Karpas-422 (cell line): ENCODE measurements around the gene PYY. TPM values are rescaled to one million over a fixed set of nuclear protein-coding genes. Genes with fewer than 3 reads are reported as not detected.

Source experiments
- DNase-seq: peaks from one replicate; pipeline ENCODE4 v3.0.0-alpha.2; 2015
- H2AFZ ChIP-seq: fragments of 200-600 bp; sonication (generic); 2 replicates; pipeline ENCODE4 v1.6.1; 2014; ENCODE audit warnings: antibody characterized with exemption, low read length, mixed read lengths
- H3K27ac ChIP-seq: fragments of 200-600 bp; sonication (generic); 2 replicates; pipeline ENCODE4 v1.5.1; 2014; ENCODE audit warnings: mild to moderate bottlenecking, low read length, moderate library complexity
- H3K27me3 ChIP-seq: fragments of 200-600 bp; sonication (generic); 2 replicates; pipeline ENCODE4 v1.6.1; 2014; ENCODE audit warnings: low read length, mixed read lengths
- H3K36me3 ChIP-seq: fragments of 200-600 bp; sonication (generic); 2 replicates; pipeline ENCODE4 v1.6.1; 2014; ENCODE audit warnings: low read length, mixed read lengths; ENCODE audit not compliant: insufficient read depth
- H3K4me1 ChIP-seq: fragments of 200-600 bp; sonication (generic); 2 replicates; pipeline ENCODE4 v1.6.1; 2014; ENCODE audit warnings: mild to moderate bottlenecking, low read length, mixed read lengths
- H3K4me2 ChIP-seq: fragments of 200-600 bp; sonication (generic); 2 replicates; pipeline ENCODE4 v1.6.1; 2014; ENCODE audit warnings: low read length, low read depth, mild to moderate bottlenecking; ENCODE audit not compliant: poor library complexity, severe bottlenecking
- H3K4me3 ChIP-seq: fragments of 200-600 bp; sonication (generic); 2 replicates; pipeline ENCODE4 v1.5.1; 2014; ENCODE audit warnings: mild to moderate bottlenecking, antibody characterized with exemption, low read length, mixed read lengths
- H3K79me2 ChIP-seq: fragments of 200-600 bp; sonication (generic); 2 replicates; pipeline ENCODE4 v1.6.1; 2014; ENCODE audit warnings: mild to moderate bottlenecking, low read length, mixed read lengths
- H3K9ac ChIP-seq: fragments of 200-600 bp; sonication (generic); 2 replicates; pipeline ENCODE4 v1.6.0; 2014; ENCODE audit warnings: low read length
- H3K9me2 ChIP-seq: fragments of 200-600 bp; sonication (generic), shearing (Covaris generic); replicated peaks from 2 replicates; pipeline ENCODE4 v1.6.0; 2014; ENCODE audit warnings: mild to moderate bottlenecking, low read length, moderate library complexity; ENCODE audit not compliant: insufficient read depth
- H3K9me3 ChIP-seq: fragments of 300-700, 200-600 bp; sonication (generic); 2 replicates; pipeline ENCODE4 v1.6.1; 2014; ENCODE audit warnings: low read length, mixed read lengths
- H4K20me1 ChIP-seq: fragments of 200-600 bp; sonication (generic); 2 replicates; pipeline ENCODE4 v1.6.1; 2014; ENCODE audit warnings: mild to moderate bottlenecking, antibody characterized with exemption, low read length, low read depth; ENCODE audit not compliant: insufficient read depth
- total RNA-seq: library from RNA; depleted of rRNA; stranded (reverse); fragments of >200 nt; shearing (Covaris generic); gene quantifications from 2 replicates; pipeline ENCODE4 v1.2.3, GENCODE V29; 2014; ENCODE audit warnings: low replicate concordance

The PYY gene
- total RNA-seq, 1 experiment from 2014 or later = not detected

GRCh38 chr17:43983515-43984411 lies 30.0 kb upstream of the PYY start:
- no peaks in the 10 kb centered on the region for H3K36me3 ChIP-seq
- H3K4me1 ChIP-seq = no peaks in the 10 kb centered on the region
- H3K27ac ChIP-seq = no peak overlapping the region
- H2AFZ ChIP-seq = no peak overlapping the region
- no peaks in the 10 kb centered on the region; the same call in 1 of the 2 replicates for H4K20me1 ChIP-seq
- H3K4me2 ChIP-seq = no peak overlapping the region
- no peaks in the 10 kb centered on the region for H3K9me3 ChIP-seq
- no peak overlapping the region for H3K4me3 ChIP-seq
- H3K9me2 ChIP-seq = no peaks in the 10 kb centered on the region
- H3K79me2 ChIP-seq = no peaks in the 10 kb centered on the region
- no peak overlapping the region for H3K9ac ChIP-seq
- DNase-seq = no peak
- no peaks in the 10 kb centered on the region for H3K27me3 ChIP-seq

- Histone ChIP-seq H3K79me2 (no peaks in the 10 kb centered on the region), H3K4me1 (no peaks in the 10 kb centered on the region), H3K9me3 (no peaks in the 10 kb centered on the region), H3K36me3 (no peaks in the 10 kb centered on the region), H3K9ac (no peak overlapping the region), H3K27me3 (no peaks in the 10 kb centered on the region), H3K4me2 (no peak overlapping the region), H4K20me1 (no peaks in the 10 kb centered on the region; the same call in 1 of the 2 replicates), H3K27ac (no peak overlapping the region), H2AFZ (no peak overlapping the region), H3K9me2 (no peaks in the 10 kb centered on the region), H3K4me3 (no peak overlapping the region)
- DNase-seq = no peak
Observed at GRCh38 chr17:43983196-43983514, 29.4 kb upstream of the PYY start.

- H3K4me1 ChIP-seq = no peaks in the 10 kb centered on the region
- no peaks in the 10 kb centered on the region for H3K9me3 ChIP-seq
- no peaks in the 10 kb centered on the region for H3K9me2 ChIP-seq
- no peaks in the 10 kb centered on the region for H3K27me3 ChIP-seq
- no peaks in the 10 kb centered on the region for H3K36me3 ChIP-seq
- no peak overlapping the region for H3K27ac ChIP-seq
- no peak overlapping the region for H3K4me3 ChIP-seq
- H3K4me2 ChIP-seq = no peak overlapping the region
- H3K9ac ChIP-seq = no peak overlapping the region
- H2AFZ ChIP-seq = no peak overlapping the region
- no peaks in the 10 kb centered on the region for H3K79me2 ChIP-seq
- H4K20me1 ChIP-seq = no peaks in the 10 kb centered on the region; the same call in 1 of the 2 replicates
- no peak for DNase-seq
Observed at GRCh38 chr17:43982171-43982570, 28.4 kb upstream of the PYY start.

- Histone ChIP-seq H3K27ac (no peak overlapping the region), H3K9me2 (no peaks in the 10 kb centered on the region), H2AFZ (no peak overlapping the region), H4K20me1 (no peaks in the 10 kb centered on the region), H3K4me2 (no peak overlapping the region), H3K79me2 (no peaks in the 10 kb centered on the region), H3K4me1 (no peaks in the 10 kb centered on the region), H3K27me3 (no peaks in the 10 kb centered on the region), H3K9ac (no peak overlapping the region), H3K36me3 (no peaks in the 10 kb centered on the region), H3K4me3 (no peak overlapping the region), H3K9me3 (no peaks in the 10 kb centered on the region)
- DNase-seq = no peak
Observed at GRCh38 chr17:43979671-43980070, 25.9 kb upstream of the PYY start.

- no peaks in the 10 kb centered on the region for H3K36me3 ChIP-seq
- H3K9me3 ChIP-seq = no peaks in the 10 kb centered on the region
- no peaks in the 10 kb centered on the region for H3K27me3 ChIP-seq
- H3K9me2 ChIP-seq = no peaks in the 10 kb centered on the region
- no peak for DNase-seq
- no peak overlapping the region for H3K9ac ChIP-seq
- H2AFZ ChIP-seq = no peak overlapping the region
- H3K4me2 ChIP-seq = no peak overlapping the region
- H3K27ac ChIP-seq = no peak overlapping the region
- H4K20me1 ChIP-seq = no peaks in the 10 kb centered on the region
- no peaks in the 10 kb centered on the region for H3K4me1 ChIP-seq
- H3K4me3 ChIP-seq = no peak overlapping the region
- H3K79me2 ChIP-seq = no peaks in the 10 kb centered on the region
Observed at GRCh38 chr17:43979011-43979410, 25.3 kb upstream of the PYY start.

- H3K36me3 ChIP-seq = no peaks in the 10 kb centered on the region
- no peaks in the 10 kb centered on the region for H3K79me2 ChIP-seq
- H3K4me1 ChIP-seq = no peaks in the 10 kb centered on the region
- H3K9ac ChIP-seq = no peak overlapping the region
- no peaks in the 10 kb centered on the region for H3K9me3 ChIP-seq
- H2AFZ ChIP-seq = no peak overlapping the region
- DNase-seq = no peak
- H3K27ac ChIP-seq = no peak overlapping the region
- no peaks in the 10 kb centered on the region for H3K9me2 ChIP-seq
- H3K4me3 ChIP-seq = no peak overlapping the region
- no peak overlapping the region for H3K4me2 ChIP-seq
- no peaks in the 10 kb centered on the region for H3K27me3 ChIP-seq
- no peaks in the 10 kb centered on the region for H4K20me1 ChIP-seq
Observed at GRCh38 chr17:43978078-43978477, 24.3 kb upstream of the PYY start.

- H3K4me1 ChIP-seq = no peaks in the 10 kb centered on the region
- no peak for DNase-seq
- no peak overlapping the region for H2AFZ ChIP-seq
- H3K36me3 ChIP-seq = no peaks in the 10 kb centered on the region
- no peak overlapping the region for H3K27ac ChIP-seq
- no peaks in the 10 kb centered on the region for H3K9me3 ChIP-seq
- no peak overlapping the region for H3K4me2 ChIP-seq
- no peak overlapping the region for H3K4me3 ChIP-seq
- no peak overlapping the region for H3K9ac ChIP-seq
- no peaks in the 10 kb centered on the region for H4K20me1 ChIP-seq
- H3K27me3 ChIP-seq = no peaks in the 10 kb centered on the region
- no peaks in the 10 kb centered on the region for H3K9me2 ChIP-seq
- H3K79me2 ChIP-seq = no peaks in the 10 kb centered on the region
Observed at GRCh38 chr17:43976963-43977837, 23.5 kb upstream of the PYY start.

- Histone ChIP-seq H3K9me3 (no peaks in the 10 kb centered on the region), H3K4me1 (no peaks in the 10 kb centered on the region), H3K36me3 (no peaks in the 10 kb centered on the region), H3K27ac (no peak overlapping the region), H3K4me2 (no peak overlapping the region), H3K9ac (no peak overlapping the region), H3K27me3 (no peaks in the 10 kb centered on the region), H3K9me2 (no peaks in the 10 kb centered on the region), H3K4me3 (no peak overlapping the region), H4K20me1 (no peaks in the 10 kb centered on the region), H2AFZ (no peak overlapping the region), H3K79me2 (no peaks in the 10 kb centered on the region)
- no peak for DNase-seq
Observed at GRCh38 chr17:43975898-43976297, 22.2 kb upstream of the PYY start.
